ENCODE results near the gene TBL2. TPM values are rescaled to one million over a fixed set of nuclear protein-coding genes. Genes with fewer than 3 reads are reported as not detected.
A peak's percentile ranks its signal among the peaks of the same experiment; 100 is the strongest.
"Not testable (repeated sequence)": the region's sequence is repeated elsewhere in the genome, so short reads cannot be mapped to it uniquely, and the experiment has no call there.

TBL2 gene
- total RNA-seq, 1 experiment from 2014 or later = 44.0 TPM

DNA sequence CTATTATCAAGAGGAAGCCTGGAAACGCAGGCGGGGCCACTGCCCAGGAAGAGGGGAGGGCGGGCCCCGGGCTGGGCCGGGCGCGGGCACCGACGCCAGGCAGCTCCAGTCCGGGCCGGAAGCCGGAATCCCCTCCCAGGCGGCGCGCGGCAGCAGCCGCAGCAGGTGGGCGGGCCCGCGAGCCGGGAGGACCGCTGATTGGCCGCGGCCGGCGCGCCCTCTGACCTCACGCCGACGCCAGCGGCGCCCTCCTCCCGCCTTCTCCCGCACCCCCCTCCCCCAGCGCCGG lies 21.3 kb downstream of the TBL2 start:
- DNase-seq (ENCODE audit: unreplicated experiment) = peak; percentile 91
- intact Hi-C loops (cut with micrococcal nuclease) = no loop called here
- BruUV-seq (replicated peaks) = no TSS peak
- Mint-ChIP-seq H3K36me3 (ENCODE audit: insufficient read depth, unreplicated experiment) (peaks cover 22% of the 10 kb centered on the region), H3K4me3 (ENCODE audit: unreplicated experiment) (peak overlapping the region; percentile 75), H3K4me1 (ENCODE audit: insufficient read depth, unreplicated experiment) (peaks cover 31% of the 10 kb centered on the region), H3K27me3 (ENCODE audit: insufficient read depth, unreplicated experiment) (no peaks in the 10 kb centered on the region), H3K9me3 (ENCODE audit: unreplicated experiment) (no peaks in the 10 kb centered on the region), H3K27ac (ENCODE audit: low read depth, unreplicated experiment) (peak overlapping the region; percentile 95)
- POLR2A ChIA-PET = interaction anchor here (0.9 to 3.4 kb wide), 10 partner anchors 10 to 168 kb away, joined by 3 to 57 read pairs (median 4); partner anchors contain the start of genes BAZ1B and TBL2
- CTCF ChIA-PET = interaction anchor here (0.8 kb wide), 1 partner anchor 50 kb away, joined by 3 read pairs; no protein-coding TSS in a partner anchor
- TF ChIP-seq, protein P1, sequence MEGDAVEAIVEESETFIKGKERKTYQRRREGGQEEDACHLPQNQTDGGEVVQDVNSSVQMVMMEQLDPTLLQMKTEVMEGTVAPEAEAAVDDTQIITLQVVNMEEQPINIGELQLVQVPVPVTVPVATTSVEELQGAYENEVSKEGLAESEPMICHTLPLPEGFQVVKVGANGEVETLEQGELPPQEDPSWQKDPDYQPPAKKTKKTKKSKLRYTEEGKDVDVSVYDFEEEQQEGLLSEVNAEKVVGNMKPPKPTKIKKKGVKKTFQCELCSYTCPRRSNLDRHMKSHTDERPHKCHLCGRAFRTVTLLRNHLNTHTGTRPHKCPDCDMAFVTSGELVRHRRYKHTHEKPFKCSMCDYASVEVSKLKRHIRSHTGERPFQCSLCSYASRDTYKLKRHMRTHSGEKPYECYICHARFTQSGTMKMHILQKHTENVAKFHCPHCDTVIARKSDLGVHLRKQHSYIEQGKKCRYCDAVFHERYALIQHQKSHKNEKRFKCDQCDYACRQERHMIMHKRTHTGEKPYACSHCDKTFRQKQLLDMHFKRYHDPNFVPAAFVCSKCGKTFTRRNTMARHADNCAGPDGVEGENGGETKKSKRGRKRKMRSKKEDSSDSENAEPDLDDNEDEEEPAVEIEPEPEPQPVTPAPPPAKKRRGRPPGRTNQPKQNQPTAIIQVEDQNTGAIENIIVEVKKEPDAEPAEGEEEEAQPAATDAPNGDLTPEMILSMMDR (IDR thresholded peaks at IDR 0.05; ENCODE audit: unreplicated experiment) = no peak

DNA sequence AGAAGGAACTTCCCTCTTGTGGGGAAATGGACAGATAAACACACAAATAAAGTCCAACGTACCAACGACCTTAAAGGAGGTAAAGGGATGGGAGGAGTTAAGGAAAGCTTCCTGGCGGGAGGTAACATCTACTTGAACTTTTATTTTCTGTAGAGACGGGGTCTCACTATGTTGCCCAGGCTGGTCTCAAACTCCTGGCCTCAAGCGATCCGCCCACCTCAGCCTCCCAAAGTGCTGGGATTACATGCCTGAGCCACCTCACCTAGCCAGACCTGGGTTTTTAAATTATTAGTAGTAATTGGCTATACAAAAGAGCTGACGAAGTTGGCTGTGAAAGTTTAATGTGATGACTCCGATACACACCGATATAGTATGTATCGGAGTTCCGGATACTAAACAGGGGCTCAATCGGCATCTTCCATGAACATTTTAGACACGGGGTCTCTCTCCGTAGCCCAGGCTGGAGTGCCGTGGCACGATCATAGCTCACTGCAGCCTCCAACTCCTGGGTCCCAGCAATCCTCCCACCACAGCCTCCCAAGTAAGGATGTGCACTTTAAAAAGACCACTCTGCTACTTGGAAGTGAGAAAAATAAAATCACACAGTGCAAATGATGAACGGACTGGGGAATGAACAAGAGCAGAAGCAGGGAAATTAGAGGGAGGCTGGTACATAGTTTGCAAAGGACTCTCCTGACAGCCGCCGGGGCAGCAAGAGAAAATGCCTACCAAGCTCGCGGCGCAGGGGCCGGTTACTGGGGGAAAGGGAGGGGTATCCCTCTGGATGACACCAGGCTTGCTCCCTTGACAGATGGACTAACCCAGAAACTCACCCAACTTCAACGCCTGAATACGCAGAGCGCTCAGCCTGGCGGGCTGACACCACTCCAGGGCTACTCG lies 21.9 kb downstream of the TBL2 start:
- intact Hi-C loops (cut with micrococcal nuclease) = loop anchor here (1.0 kb wide), 1 partner anchor 35 kb away; no protein-coding TSS in a partner anchor
- no peaks in the 10 kb centered on the region for H3K9me3 Mint-ChIP-seq (ENCODE audit: unreplicated experiment)
- peak overlapping the region; percentile 75 for H3K4me3 Mint-ChIP-seq (ENCODE audit: unreplicated experiment)
- ChIA-PET CTCF (interaction anchor here (0.8 to 1.1 kb wide), 2 partner anchors 51 to 169 kb away, joined by 3 to 5 read pairs; no protein-coding TSS in a partner anchor), POLR2A (interaction anchor here (0.6 to 3.4 kb wide), 12 partner anchors 9 to 271 kb away, joined by 3 to 57 read pairs (median 4); partner anchors contain the start of genes BAZ1B and TBL2)
- DNase-seq (ENCODE audit: unreplicated experiment) = no peak
- H3K27me3 Mint-ChIP-seq (ENCODE audit: insufficient read depth, unreplicated experiment) = no peaks in the 10 kb centered on the region
- peak overlapping the region; percentile 95 for H3K27ac Mint-ChIP-seq (ENCODE audit: low read depth, unreplicated experiment)
- TSS peak; percentile 45 for BruUV-seq (replicated peaks)
- H3K36me3 Mint-ChIP-seq (ENCODE audit: insufficient read depth, unreplicated experiment) = peaks cover 28% of the 10 kb centered on the region
- TF ChIP-seq, protein P1 (IDR thresholded peaks at IDR 0.05; ENCODE audit: unreplicated experiment) = no peak
- peaks cover 31% of the 10 kb centered on the region for H3K4me1 Mint-ChIP-seq (ENCODE audit: insufficient read depth, unreplicated experiment)

DNA sequence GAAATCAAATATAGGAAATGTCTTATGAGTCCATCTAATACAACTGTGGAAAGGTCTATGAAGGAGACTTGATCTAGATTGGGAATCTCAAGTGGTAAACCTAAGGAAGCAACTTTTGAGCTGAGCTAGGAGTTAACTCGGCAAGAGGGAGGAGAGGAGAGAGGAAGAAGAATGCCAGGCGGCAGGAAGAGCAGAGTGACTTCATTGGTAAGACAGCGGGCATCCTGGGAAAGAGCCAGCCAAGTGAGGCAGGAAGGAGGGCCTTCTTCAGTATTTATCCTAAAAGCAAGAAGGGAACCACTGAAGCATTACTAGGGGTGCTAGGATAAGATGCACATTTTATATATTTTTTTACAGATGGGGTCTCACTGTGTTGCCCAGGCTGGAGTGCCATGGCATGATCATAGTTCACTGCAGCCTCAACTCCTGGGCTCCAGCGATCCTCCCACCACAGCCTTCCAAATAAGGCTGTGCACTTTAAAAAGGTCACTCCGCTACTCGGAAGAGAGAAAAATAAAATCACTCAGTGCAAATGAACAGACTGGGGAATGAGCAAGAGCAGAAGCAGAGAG lies 22.9 kb downstream of the TBL2 start:
- Mint-ChIP-seq H3K4me3 (ENCODE audit: unreplicated experiment) (peak overlapping the region; percentile 75), H3K4me1 (ENCODE audit: insufficient read depth, unreplicated experiment) (peaks cover 27% of the 10 kb centered on the region), H3K27me3 (ENCODE audit: insufficient read depth, unreplicated experiment) (no peaks in the 10 kb centered on the region), H3K9me3 (ENCODE audit: unreplicated experiment) (no peaks in the 10 kb centered on the region), H3K36me3 (ENCODE audit: insufficient read depth, unreplicated experiment) (peaks cover 33% of the 10 kb centered on the region), H3K27ac (ENCODE audit: low read depth, unreplicated experiment) (peak overlapping the region; percentile 95)
- POLR2A ChIA-PET = interaction anchor here (0.6 to 3.4 kb wide), 5 partner anchors 13 to 271 kb away, joined by 3 to 57 read pairs (median 10); partner anchors contain the start of genes BAZ1B and TBL2
- CTCF ChIA-PET = interaction anchor here (1.1 to 1.5 kb wide), 2 partner anchors 36 to 170 kb away, joined by 3 to 5 read pairs; no protein-coding TSS in a partner anchor
- TF ChIP-seq, protein P1 (IDR thresholded peaks at IDR 0.05; ENCODE audit: unreplicated experiment) = no peak
- no TSS peak for BruUV-seq (replicated peaks)
- intact Hi-C loops (cut with micrococcal nuclease) = no loop called here
- DNase-seq (ENCODE audit: unreplicated experiment) = no peak

DNA sequence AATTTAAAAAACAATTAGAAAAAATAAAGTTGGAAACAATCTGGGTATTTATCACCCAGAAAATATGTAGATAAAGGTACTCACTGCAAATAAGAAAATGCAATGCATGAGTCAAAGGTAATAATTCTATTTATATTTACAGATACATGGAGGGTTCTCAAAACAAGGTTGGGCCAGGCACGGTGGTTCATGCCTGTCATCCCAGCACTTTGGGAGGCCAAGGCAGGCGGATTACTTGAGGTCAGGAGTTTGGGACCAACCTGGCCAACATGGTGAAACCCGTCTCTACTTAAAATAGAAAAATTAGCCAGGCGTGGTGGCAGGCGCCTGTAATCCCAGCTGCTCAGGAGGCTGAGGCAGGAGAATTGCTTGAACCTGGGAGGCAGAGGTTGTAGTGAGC lies 28.3 kb downstream of the TBL2 start:
- H3K9me3 Mint-ChIP-seq (ENCODE audit: unreplicated experiment); BruUV-seq (replicated peaks); intact Hi-C loops (cut with micrococcal nuclease); H3K27me3 Mint-ChIP-seq (ENCODE audit: insufficient read depth, unreplicated experiment); DNase-seq (ENCODE audit: unreplicated experiment); H3K27ac Mint-ChIP-seq (ENCODE audit: low read depth, unreplicated experiment); H3K4me1 Mint-ChIP-seq (ENCODE audit: insufficient read depth, unreplicated experiment); H3K4me3 Mint-ChIP-seq (ENCODE audit: unreplicated experiment); CTCF ChIA-PET: not testable (repeated sequence)
- POLR2A ChIA-PET = interaction anchor here (1.2 to 1.5 kb wide), 3 partner anchors 10 to 28 kb away, joined by 3 to 6 read pairs (median 3); partner anchors contain the start of gene BAZ1B
- H3K36me3 Mint-ChIP-seq (ENCODE audit: insufficient read depth, unreplicated experiment) = peaks cover 71% of the 10 kb centered on the region
